Thymus (tissue), 14 donors: ENCODE results near the gene PPM1K. TPM values are rescaled to one million over a fixed set of nuclear protein-coding genes. Genes with fewer than 3 reads are reported as not detected.
A peak's percentile ranks its signal among the peaks of the same experiment; 100 is the strongest.

Experiments used
- DNase-seq, 9 donors: peaks; one replicate each; pipeline ENCODE4 v3.0.0-alpha.2; 2013; ENCODE audit warnings: low spot score in 9 of 9, low read depth in 6 of 9, missing footprints in 1 of 9
- H3K27ac ChIP-seq, 2 donors: one replicate each; pipeline ENCODE4 v1.5.1; 2013; ENCODE audit warnings: control low read depth in 1 of 2, low read depth in 1 of 2, low read length in 1 of 2, mild to moderate bottlenecking in 1 of 2, moderate library complexity in 1 of 2
- H3K27me3 ChIP-seq, 2 donors: one replicate each; pipeline ENCODE4 v1.5.1; 2013; ENCODE audit warnings: low read length in 1 of 2; ENCODE audit not compliant: control insufficient read depth in 2 of 2, insufficient read depth in 1 of 2
- H3K36me3 ChIP-seq, 2 donors: one replicate each; pipeline ENCODE4 v1.5.1; 2013; ENCODE audit warnings: low read length in 1 of 2, mild to moderate bottlenecking in 1 of 2, moderate library complexity in 1 of 2; ENCODE audit not compliant: control insufficient read depth in 2 of 2, insufficient read depth in 2 of 2
- H3K4me1 ChIP-seq, 2 donors: one replicate each; pipeline ENCODE4 v1.5.1; 2013; ENCODE audit warnings: low read length in 2 of 2; ENCODE audit not compliant: control insufficient read depth in 2 of 2, insufficient read depth in 2 of 2
- H3K4me3 ChIP-seq, 2 donors: one replicate each; pipeline ENCODE4 v1.5.1; 2013; ENCODE audit warnings: low read length in 2 of 2, control low read depth in 1 of 2, mild to moderate bottlenecking in 1 of 2
- H3K9me3 ChIP-seq, 2 donors: one replicate each; pipeline ENCODE4 v1.5.1; 2013; ENCODE audit warnings: low read length in 1 of 2, mild to moderate bottlenecking in 1 of 2; ENCODE audit not compliant: control insufficient read depth in 2 of 2, insufficient read depth in 1 of 2
- WGBS: extraction: QIAGEN DNeasy Blood & Tissue Kit; methylation state at CpG from one replicate; pipeline ENCODE4 v1.1.7; 2013; 5-methylcytosine and 5-hydroxymethylcytosine counted together
- long read RNA-seq, 10 donors: transcript quantifications; one replicate each; lab custom pipeline, GENCODE V29; 2026
- polyA plus RNA-seq: library from polyadenylated mRNA; stranded (reverse); fragments of 200-250 nt; gene quantifications from one replicate; pipeline ENCODE4 v1.2.3, GENCODE V29; 2013
- total RNA-seq: library from RNA; stranded (reverse); fragments of 120-200 nt; gene quantifications from one replicate; pipeline ENCODE4 v1.2.4, GENCODE V29; 2013
- donor health status: healthy.

PPM1K gene
- 22.9 TPM for total RNA-seq
- polyA plus RNA-seq, result 12.2 TPM
- long read RNA-seq, donor 1, partial matches to known transcripts, result 0 of 1 reads
- long read RNA-seq, donor 1, other reads (novel, unspliced or antisense), result 0 of 1 reads
- long read RNA-seq, donor 2, result 0 reads
- long read RNA-seq, donor 3, full-length matches to known transcripts, result 3 of 3 reads
- long read RNA-seq, donor 3, partial matches to known transcripts, result 0 of 3 reads
- long read RNA-seq, donor 3, other reads (novel, unspliced or antisense), result 0 of 3 reads
- long read RNA-seq, donor 4, full-length matches to known transcripts, result 2 of 2 reads
- long read RNA-seq, donor 4, partial matches to known transcripts, result 0 of 2 reads
- long read RNA-seq, donor 4, other reads (novel, unspliced or antisense), result 0 of 2 reads
- long read RNA-seq, donor 5, full-length matches to known transcripts, result 2 of 12 reads
- long read RNA-seq, donor 5, partial matches to known transcripts, result 10 of 12 reads
- long read RNA-seq, donor 5, other reads (novel, unspliced or antisense), result 0 of 12 reads
- long read RNA-seq, donor 6, full-length matches to known transcripts, result 1 of 1 reads
- long read RNA-seq, donor 6, partial matches to known transcripts, result 0 of 1 reads
- long read RNA-seq, donor 6, other reads (novel, unspliced or antisense), result 0 of 1 reads
- long read RNA-seq, donor 7, full-length matches to known transcripts, result 6 of 25 reads
- long read RNA-seq, donor 7, partial matches to known transcripts, result 19 of 25 reads
- long read RNA-seq, donor 7, other reads (novel, unspliced or antisense), result 0 of 25 reads
- long read RNA-seq, donor 8, full-length matches to known transcripts, result 1 of 1 reads
- long read RNA-seq, donor 8, partial matches to known transcripts, result 0 of 1 reads
- long read RNA-seq, donor 8, other reads (novel, unspliced or antisense), result 0 of 1 reads
- long read RNA-seq, donor 9, partial matches to known transcripts, result 9 of 9 reads
- long read RNA-seq, donor 9, other reads (novel, unspliced or antisense), result 0 of 9 reads
- long read RNA-seq, donor 10, result 0 reads

GRCh38 chr4:88284439-88285234 is at the start of gene PPM1K:
Gene PPM1K, minus strand, starts transcription at chr4:88284561. Its CDS starts 5,978 bp downstream, at chr4:88278583.
- no peaks in the 10 kb centered on the region for H3K27me3 ChIP-seq
- no peaks in the 10 kb centered on the region for H3K36me3 ChIP-seq
- DNase-seq, result peak; percentile 88 to 98 (median 95)
- peak within 1 kb of the TSS; percentile 94 to 98 for H3K27ac ChIP-seq
- peaks cover 7 to 14% of the 10 kb centered on the region in 2 donors for H3K4me1 ChIP-seq
- H3K9me3 ChIP-seq, result no peaks in the 10 kb centered on the region
- WGBS, result under 1% methylated on average over 55 of the region's 55 CpGs
- peak within 1 kb of the TSS; percentile 63 to 85 for H3K4me3 ChIP-seq

- 100% methylated on average over 1 of the region's 1 CpG for WGBS
- Histone ChIP-seq H3K9me3 (no peaks in the 10 kb centered on the region), H3K36me3 (no peaks in the 10 kb centered on the region), H3K27ac (no peak overlapping the region), H3K4me3 (no peak overlapping the region), H3K4me1 (no peaks in the 10 kb centered on the region), H3K27me3 (no peaks in the 10 kb centered on the region)
- DNase-seq, result no peak
These were observed 49.5 kb upstream of the PPM1K start for GRCh38 chr4:88333741-88334405.

GRCh38 chr4:88327665-88328064 is 43.3 kb upstream of the PPM1K start:
- WGBS, result 93% methylated on average over 1 of the region's 1 CpG
- Histone ChIP-seq H3K36me3 (no peaks in the 10 kb centered on the region), H3K27me3 (no peaks in the 10 kb centered on the region), H3K4me3 (no peak overlapping the region), H3K9me3 (no peaks in the 10 kb centered on the region), H3K27ac (no peak overlapping the region), H3K4me1 (no peaks in the 10 kb centered on the region)
- no peak for DNase-seq

GRCh38 chr4:88320780-88321373 is 36.5 kb upstream of the PPM1K start:
- WGBS, result 35% methylated on average over 5 of the region's 5 CpGs
- Histone ChIP-seq H3K9me3 (no peaks in the 10 kb centered on the region), H3K27me3 (no peaks in the 10 kb centered on the region), H3K4me3 (peak overlapping the region; percentile 7 to 9), H3K4me1 (peaks cover 10 to 15% of the 10 kb centered on the region in 2 donors), H3K36me3 (no peaks in the 10 kb centered on the region), H3K27ac (peak overlapping the region; percentile 74 to 80)
- peak; percentile 6 to 78 (median 24) for DNase-seq

GRCh38 chr4:88320224-88320779 is 35.9 kb upstream of the PPM1K start:
- Histone ChIP-seq H3K36me3 (no peaks in the 10 kb centered on the region), H3K9me3 (no peaks in the 10 kb centered on the region), H3K27ac (peak overlapping the region in 1 of 2 donors; percentile 80), H3K27me3 (no peaks in the 10 kb centered on the region), H3K4me3 (peak overlapping the region in 1 of 2 donors; percentile 7), H3K4me1 (peaks cover 10 to 15% of the 10 kb centered on the region in 2 donors)
- WGBS, result 70% methylated on average over 1 of the region's 1 CpG
- peak in 3 of 9 donors; percentile 11 to 18 (median 12) for DNase-seq

- no peak for DNase-seq
- WGBS, result 97% methylated on average over 3 of the region's 3 CpGs
- Histone ChIP-seq H3K4me1 (peaks cover 10 to 15% of the 10 kb centered on the region in 2 donors), H3K27ac (no peak overlapping the region), H3K9me3 (no peaks in the 10 kb centered on the region), H3K36me3 (no peaks in the 10 kb centered on the region), H3K4me3 (no peak overlapping the region), H3K27me3 (no peaks in the 10 kb centered on the region)
These were observed 34.5 kb upstream of the PPM1K start for GRCh38 chr4:88318751-88319350.

GRCh38 chr4:88315460-88316017 is 31.2 kb upstream of the PPM1K start:
- no peak for DNase-seq
- Histone ChIP-seq H3K4me1 (peaks cover 7 to 9% of the 10 kb centered on the region in 2 donors), H3K27me3 (no peaks in the 10 kb centered on the region), H3K9me3 (peaks cover 0 to 8% of the 10 kb centered on the region in 2 donors), H3K36me3 (no peaks in the 10 kb centered on the region), H3K4me3 (no peak overlapping the region), H3K27ac (no peak overlapping the region)
- WGBS, result 88% methylated on average over 5 of the region's 5 CpGs
